ENCODE data around the gene MMP7. TPM values are rescaled to one million over a fixed set of nuclear protein-coding genes. Genes with fewer than 3 reads are reported as not detected.

MMP7 gene
- total RNA-seq, 1 donor from 2014 or later: not detected

- Mint-ChIP-seq H3K36me3 (no peaks in the 10 kb centered on the region), H3K27ac (no peak overlapping the region), H3K27me3 (ENCODE audit: insufficient read depth, low read depth) (peaks cover 2% of the 10 kb centered on the region), H3K9me3 (no peaks in the 10 kb centered on the region), H3K4me3 (no peak overlapping the region), H3K4me1 (no peaks in the 10 kb centered on the region)
- H3K4me1 ChIP-seq: no peaks in the 10 kb centered on the region
- no peaks in the 10 kb centered on the region for H3K36me3 ChIP-seq
- no peaks in the 10 kb centered on the region for H3K9me3 ChIP-seq (ENCODE audit: low read depth)
- no peak for TF ChIP-seq EZH2 (IDR thresholded peaks at IDR 0.05)
- TF ChIP-seq EZH2phosphoT487 (IDR thresholded peaks at IDR 0.05): no peak
- TF ChIP-seq, protein P1, sequence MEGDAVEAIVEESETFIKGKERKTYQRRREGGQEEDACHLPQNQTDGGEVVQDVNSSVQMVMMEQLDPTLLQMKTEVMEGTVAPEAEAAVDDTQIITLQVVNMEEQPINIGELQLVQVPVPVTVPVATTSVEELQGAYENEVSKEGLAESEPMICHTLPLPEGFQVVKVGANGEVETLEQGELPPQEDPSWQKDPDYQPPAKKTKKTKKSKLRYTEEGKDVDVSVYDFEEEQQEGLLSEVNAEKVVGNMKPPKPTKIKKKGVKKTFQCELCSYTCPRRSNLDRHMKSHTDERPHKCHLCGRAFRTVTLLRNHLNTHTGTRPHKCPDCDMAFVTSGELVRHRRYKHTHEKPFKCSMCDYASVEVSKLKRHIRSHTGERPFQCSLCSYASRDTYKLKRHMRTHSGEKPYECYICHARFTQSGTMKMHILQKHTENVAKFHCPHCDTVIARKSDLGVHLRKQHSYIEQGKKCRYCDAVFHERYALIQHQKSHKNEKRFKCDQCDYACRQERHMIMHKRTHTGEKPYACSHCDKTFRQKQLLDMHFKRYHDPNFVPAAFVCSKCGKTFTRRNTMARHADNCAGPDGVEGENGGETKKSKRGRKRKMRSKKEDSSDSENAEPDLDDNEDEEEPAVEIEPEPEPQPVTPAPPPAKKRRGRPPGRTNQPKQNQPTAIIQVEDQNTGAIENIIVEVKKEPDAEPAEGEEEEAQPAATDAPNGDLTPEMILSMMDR (IDR thresholded peaks at IDR 0.05): no peak
- H3K9ac ChIP-seq: no peak overlapping the region
- H3K27ac ChIP-seq: no peak overlapping the region
- H3K79me2 ChIP-seq (ENCODE audit: low read depth): no peaks in the 10 kb centered on the region
- no peak for DNase-seq (ENCODE audit: low spot score)
- H3K4me3 ChIP-seq: no peak overlapping the region
- no peaks in the 10 kb centered on the region for H4K20me1 ChIP-seq (ENCODE audit: low read depth)
- no peaks in the 10 kb centered on the region for H3F3A ChIP-seq (ENCODE audit: low read depth)
- H3K4me2 ChIP-seq: no peak overlapping the region
- no peaks in the 10 kb centered on the region for H3K27me3 ChIP-seq
- no peak overlapping the region for H2AFZ ChIP-seq (replicated peaks)
Observed at GRCh38 chr11:102528618-102529017, 1.9 kb downstream of the MMP7 start.

DNA sequence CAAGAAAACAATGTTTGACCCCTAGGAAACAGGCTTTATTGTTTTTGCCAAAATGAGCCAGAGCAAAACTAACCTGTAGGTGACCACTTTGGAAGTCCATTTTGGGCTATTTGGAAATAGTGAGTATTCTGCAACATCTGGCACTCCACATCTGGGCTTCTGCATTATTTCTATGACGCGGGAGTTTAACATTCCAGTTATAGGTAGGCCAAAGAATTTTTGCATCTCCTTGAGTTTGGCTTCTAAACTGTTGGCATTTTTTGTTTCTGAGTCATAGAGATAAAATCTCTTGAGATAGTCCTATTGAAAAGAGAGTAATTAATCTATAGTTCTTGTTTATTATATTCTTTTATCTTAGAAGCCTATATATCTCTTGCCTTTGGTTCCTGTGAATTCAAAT, 2.9 kb downstream of the MMP7 start:
- Histone ChIP-seq H3F3A (ENCODE audit: low read depth) (no peaks in the 10 kb centered on the region), H3K27ac (no peak overlapping the region), H4K20me1 (ENCODE audit: low read depth) (no peaks in the 10 kb centered on the region), H2AFZ (replicated peaks) (no peak overlapping the region), H3K4me1 (no peaks in the 10 kb centered on the region), H3K36me3 (no peaks in the 10 kb centered on the region), H3K4me3 (no peak overlapping the region), H3K9me3 (ENCODE audit: low read depth) (no peaks in the 10 kb centered on the region), H3K79me2 (ENCODE audit: low read depth) (no peaks in the 10 kb centered on the region), H3K27me3 (no peaks in the 10 kb centered on the region), H3K4me2 (no peak overlapping the region), H3K9ac (no peak overlapping the region)
- Mint-ChIP-seq H3K27ac (no peak overlapping the region), H3K9me3 (no peaks in the 10 kb centered on the region), H3K36me3 (no peaks in the 10 kb centered on the region), H3K27me3 (ENCODE audit: insufficient read depth, low read depth) (peaks cover 2% of the 10 kb centered on the region), H3K4me1 (no peaks in the 10 kb centered on the region), H3K4me3 (no peak overlapping the region)
- TF ChIP-seq, protein P1 (IDR thresholded peaks at IDR 0.05): no peak
- TF ChIP-seq EZH2 (IDR thresholded peaks at IDR 0.05) (no peak), EZH2phosphoT487 (IDR thresholded peaks at IDR 0.05) (no peak)
- no peak for DNase-seq (ENCODE audit: low spot score)

DNA sequence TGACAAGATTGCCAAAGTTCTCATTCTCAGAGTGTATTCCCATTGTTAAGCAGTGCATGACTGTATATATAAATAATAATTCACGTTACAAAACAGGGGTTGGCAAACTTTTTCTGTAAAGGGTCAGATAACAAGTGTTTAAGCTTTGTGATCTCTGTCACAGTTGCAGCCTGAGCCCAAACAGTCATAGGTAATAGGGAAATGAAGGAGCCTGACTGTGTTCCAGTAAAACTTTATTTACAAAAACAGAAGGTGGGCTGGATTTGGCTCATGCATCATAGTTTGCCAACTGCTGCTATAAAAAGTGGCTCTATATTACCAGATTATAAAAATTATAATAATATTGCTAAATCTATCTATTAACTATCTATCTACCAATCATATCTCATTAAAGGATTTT, 3.5 kb downstream of the MMP7 start:
- no peak overlapping the region for H3K4me2 ChIP-seq
- no peaks in the 10 kb centered on the region for H3K9me3 ChIP-seq (ENCODE audit: low read depth)
- H3K4me1 ChIP-seq: no peaks in the 10 kb centered on the region
- no peaks in the 10 kb centered on the region for H3K36me3 Mint-ChIP-seq
- H3K79me2 ChIP-seq (ENCODE audit: low read depth): no peaks in the 10 kb centered on the region
- no peaks in the 10 kb centered on the region for H3K4me1 Mint-ChIP-seq
- H2AFZ ChIP-seq (replicated peaks): no peak overlapping the region
- H3K27ac ChIP-seq: no peak overlapping the region
- H3K27ac Mint-ChIP-seq: no peak overlapping the region
- H3F3A ChIP-seq (ENCODE audit: low read depth): no peaks in the 10 kb centered on the region
- H4K20me1 ChIP-seq (ENCODE audit: low read depth): no peaks in the 10 kb centered on the region
- peaks cover 2% of the 10 kb centered on the region for H3K27me3 Mint-ChIP-seq (ENCODE audit: insufficient read depth, low read depth)
- TF ChIP-seq EZH2phosphoT487 (IDR thresholded peaks at IDR 0.05) (no peak), EZH2 (IDR thresholded peaks at IDR 0.05) (no peak)
- TF ChIP-seq, protein P1 (IDR thresholded peaks at IDR 0.05): no peak
- DNase-seq (ENCODE audit: low spot score): no peak
- H3K9me3 Mint-ChIP-seq: no peaks in the 10 kb centered on the region
- no peaks in the 10 kb centered on the region for H3K36me3 ChIP-seq
- no peak overlapping the region for H3K9ac ChIP-seq
- H3K4me3 Mint-ChIP-seq: no peak overlapping the region
- no peak overlapping the region for H3K4me3 ChIP-seq
- no peaks in the 10 kb centered on the region for H3K27me3 ChIP-seq

Data from neural progenitor cell (in vitro differentiated cells).